Thyroid gland (tissue), 4 donors: ENCODE measurements around the gene MGMT.

Source experiments
- CTCF ChIP-seq, 6 experiments: fragments of 200-600 bp in 3 of 6; fragments of 450-650 bp in 3 of 6; sonication (generic) in 3 of 6; IDR thresholded peaks; one replicate each; pipeline ENCODE4 v1.5.1; 2016 to 2019; ENCODE audit warnings: antibody characterized with exemption in 6 of 6, mild to moderate bottlenecking in 2 of 6, inconsistent platforms in 1 of 6, moderate library complexity in 1 of 6
- POLR2A ChIP-seq, 2 donors: fragments of 450-650 bp; IDR thresholded peaks; one replicate each; pipeline ENCODE4 v1.6.1; 2017; ENCODE audit warnings: antibody characterized with exemption in 2 of 2, mild to moderate bottlenecking in 2 of 2, moderate library complexity in 1 of 2

- TF ChIP-seq CTCF (IDR thresholded peaks at IDR 0.05), result no peak
- TF ChIP-seq POLR2A (IDR thresholded peaks at IDR 0.05), result no peak
Observed at GRCh38 chr10:129809431-129809830, 342.4 kb downstream of the MGMT start.
